ENCODE data around the gene RAVER2.
"Not testable (repeated sequence)": the region's sequence is repeated elsewhere in the genome, so short reads cannot be mapped to it uniquely, and the experiment has no call there.

RAVER2 gene

GRCh38 chr1:64817364-64817763, 72.5 kb downstream of the RAVER2 start:
- DNase-seq, result not testable (repeated sequence)

DNA sequence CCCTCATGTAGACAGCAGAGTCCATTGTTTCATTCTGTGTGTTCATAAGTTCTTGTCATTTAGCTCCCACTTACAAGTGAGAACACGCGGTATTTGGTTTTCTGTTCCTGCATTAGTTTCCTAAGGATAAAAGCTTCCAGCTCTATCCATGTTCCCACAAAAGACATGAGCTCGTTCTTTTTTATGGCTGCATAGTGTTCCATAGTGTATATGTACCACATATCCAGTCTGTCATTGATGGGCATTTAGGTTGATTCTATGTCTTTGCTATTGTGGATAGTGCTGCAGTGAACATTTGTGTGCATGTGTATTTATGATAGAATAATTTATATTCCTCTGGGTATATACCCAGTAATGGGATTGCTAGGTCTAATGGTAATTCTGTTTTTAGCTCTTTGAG, 75.7 kb downstream of the RAVER2 start:
- DNase-seq, result not testable (repeated sequence)

DNA sequence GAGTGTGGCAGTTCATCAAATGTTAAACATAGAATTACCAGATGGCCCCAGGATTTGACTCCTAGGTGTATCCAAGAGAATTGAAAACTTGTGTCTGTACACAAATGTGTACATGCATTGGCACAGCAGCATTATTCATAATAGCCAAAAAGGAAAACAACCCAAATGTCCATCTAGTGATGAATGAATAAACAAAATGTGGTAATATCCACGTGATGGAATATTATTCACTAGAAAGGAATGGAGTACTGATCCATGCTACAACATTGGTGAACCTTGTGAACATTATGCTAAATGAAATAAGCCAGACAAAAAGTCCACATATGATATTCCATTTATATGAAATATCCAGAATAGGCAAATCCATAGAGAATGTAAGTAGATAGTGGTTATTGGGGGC, 77.7 kb downstream of the RAVER2 start:
- no peak for DNase-seq

- DNase-seq, result peak; percentile 94
Observed at GRCh38 chr1:64823691-64824476, 79.0 kb downstream of the RAVER2 start.

DNA sequence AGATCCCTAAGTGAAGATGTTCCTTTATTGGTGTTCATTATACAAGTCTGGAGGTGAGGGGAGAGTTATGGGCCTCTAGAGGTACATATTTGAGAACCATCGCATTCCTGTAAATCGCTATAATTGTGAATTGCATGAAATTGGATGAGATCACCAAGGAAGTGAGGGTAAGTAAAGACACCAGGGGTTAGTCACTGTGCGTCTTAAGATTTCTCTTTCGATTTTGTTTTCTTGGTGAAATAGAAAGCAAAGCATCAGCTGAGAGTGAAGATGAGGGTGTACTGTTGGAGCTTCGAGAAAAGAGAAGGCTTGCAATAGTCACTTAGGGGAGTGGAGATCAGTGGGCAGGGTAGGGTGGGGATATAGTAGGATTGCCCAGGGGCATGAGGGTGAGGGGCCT, 82.1 kb downstream of the RAVER2 start:
- no peak for DNase-seq

DNA sequence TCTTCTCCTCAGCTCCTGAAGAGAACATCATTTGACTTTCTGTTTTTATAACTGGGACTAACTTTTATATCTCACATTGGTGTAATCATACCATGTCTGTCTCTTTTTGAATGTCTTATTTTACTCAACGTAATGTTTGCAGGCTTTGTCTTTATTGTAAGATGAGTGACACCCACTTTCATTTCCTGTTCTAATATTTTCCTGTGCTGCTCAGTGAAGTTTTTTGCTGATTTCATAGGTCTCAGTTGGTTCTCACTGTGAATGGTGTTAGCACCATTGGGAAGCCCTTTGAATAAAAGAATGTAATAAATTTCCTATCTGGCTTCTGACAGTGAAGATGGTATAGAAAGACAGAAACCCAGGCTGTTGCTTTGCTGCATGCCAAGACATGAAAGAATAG, 84.0 kb downstream of the RAVER2 start:
- DNase-seq, result no peak

- no peak for DNase-seq
Observed at GRCh38 chr1:64829411-64830029, 84.6 kb downstream of the RAVER2 start.

DNA sequence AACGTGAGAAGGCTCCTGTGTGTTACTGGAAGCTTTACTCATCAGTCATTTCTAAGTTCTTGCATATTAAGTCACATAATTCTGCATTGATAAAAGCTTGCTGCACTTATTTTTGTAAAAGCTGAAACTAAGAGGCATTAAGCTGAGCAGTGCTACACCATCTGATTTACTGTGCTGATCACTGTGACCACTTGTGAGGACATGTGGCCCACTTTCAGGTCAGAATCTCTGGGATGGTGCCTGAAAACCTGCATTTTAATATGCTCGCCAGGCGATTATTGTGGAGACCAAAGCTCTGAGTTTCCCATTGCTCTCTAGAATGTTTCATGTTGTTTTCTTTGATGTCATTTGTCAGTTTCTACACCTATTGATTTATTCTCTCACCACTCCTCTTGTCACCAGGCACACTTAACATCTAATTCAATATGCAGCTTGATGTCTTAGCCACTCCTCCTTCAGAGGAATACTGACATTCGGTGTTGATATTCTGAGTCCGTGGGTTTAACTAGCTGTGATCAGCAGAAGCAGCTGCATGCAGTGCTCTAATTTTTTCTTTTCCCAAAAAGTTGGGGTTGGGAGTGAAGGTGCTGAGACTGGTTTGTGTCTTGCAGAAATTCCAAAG, 85.3 kb downstream of the RAVER2 start:
- no peak for DNase-seq

- DNase-seq, result no peak
Observed at GRCh38 chr1:64834734-64835133, 89.9 kb downstream of the RAVER2 start.

DNA sequence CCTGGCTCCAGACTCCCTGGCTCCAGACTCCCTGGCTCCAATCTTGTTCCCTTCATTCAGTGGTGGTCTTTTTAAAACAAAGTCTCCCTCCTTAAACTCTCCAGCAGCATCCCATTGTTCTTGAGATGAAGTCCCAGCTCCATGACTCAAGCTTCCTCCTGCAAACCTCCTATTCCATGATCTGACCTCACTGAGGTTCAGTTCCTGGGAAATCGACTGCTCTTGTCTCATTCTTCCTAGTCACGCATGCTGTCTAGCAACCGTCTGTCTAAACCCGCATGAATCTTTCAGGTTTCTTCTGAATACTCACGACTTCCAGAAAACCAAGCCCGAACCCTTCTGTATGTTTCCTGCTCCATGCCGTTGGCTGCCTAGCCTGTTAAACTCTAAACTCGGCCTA, 91.9 kb downstream of the RAVER2 start:
- no peak for DNase-seq

- DNase-seq, result no peak
Observed at GRCh38 chr1:64838486-64838885, 93.6 kb downstream of the RAVER2 start.

DNA sequence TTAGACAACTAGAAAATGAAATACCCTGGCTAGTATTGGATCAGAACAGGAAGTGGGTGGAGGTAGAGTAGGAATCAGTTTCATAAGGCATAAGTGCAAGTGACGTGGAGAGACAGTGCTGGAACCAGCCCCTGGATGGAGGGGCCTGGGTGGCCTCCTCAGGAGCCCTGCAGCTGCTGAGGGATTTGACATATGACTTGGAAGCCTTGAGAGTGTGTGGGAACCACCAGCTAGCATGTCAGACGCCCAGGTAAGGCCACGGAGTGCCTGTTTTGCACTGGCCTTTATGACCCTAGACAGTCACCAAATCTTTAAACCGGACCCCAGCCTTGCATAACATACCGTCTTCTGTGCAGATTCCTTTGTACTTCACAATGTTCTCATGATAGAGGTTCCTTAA, 94.4 kb downstream of the RAVER2 start:
- no peak for DNase-seq

GRCh38 chr1:64839732-64840405, 95.0 kb downstream of the RAVER2 start:
- no peak for DNase-seq

DNA sequence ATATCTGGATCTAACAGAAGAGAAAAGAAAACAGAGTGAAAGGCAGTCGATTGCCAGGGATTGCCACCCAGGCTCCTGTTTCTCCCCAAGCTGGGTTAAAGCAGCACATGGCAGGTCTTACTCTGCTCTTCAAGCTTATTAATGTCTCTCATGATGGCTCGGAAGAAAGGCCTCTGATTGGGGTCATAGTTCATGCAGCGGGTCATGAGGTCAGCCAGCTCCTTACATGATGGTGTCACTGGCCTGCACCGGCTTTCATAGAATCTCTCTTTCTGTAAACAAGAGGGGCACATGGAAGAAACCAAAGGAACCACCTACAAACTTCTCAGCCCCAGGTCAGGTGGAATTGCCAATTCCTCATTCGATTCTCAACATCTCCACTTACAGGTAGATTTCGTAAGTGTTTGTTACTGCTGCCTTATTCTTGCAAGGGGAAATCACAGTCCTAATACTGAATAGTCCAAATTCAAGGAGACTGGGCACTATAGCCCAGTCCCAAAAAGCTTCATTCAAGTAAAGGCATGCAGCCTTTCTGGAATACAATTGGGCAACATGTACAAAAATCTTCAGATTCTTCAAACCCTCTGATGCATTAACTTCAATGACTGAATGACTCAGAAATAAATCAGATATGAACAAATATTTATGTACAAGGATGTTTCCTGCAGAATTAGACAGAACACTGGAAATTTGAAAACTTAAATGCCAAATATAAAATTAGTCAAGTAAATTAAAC, 96.6 kb downstream of the RAVER2 start:
- no peak for DNase-seq

- no peak for DNase-seq
Observed at GRCh38 chr1:64842224-64842623, 97.3 kb downstream of the RAVER2 start.

DNA sequence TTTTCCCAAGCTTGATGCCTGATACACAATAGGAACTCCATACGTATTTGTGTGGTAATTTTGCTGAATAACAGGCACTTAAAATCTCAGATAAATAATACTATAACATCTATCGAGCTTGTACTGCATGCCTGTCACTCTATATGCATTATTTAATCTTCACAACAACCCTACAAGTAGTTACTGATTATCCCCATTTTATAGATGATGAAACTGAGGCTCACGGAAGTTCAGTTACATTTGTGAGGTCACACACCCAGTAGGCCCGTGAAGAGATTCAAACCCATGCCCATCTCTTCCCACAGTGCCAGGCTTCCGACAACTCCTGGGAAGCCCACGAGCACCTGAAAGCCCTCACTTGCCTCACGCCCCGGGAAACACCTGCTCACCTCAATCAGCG, 98.8 kb downstream of the RAVER2 start:
- no peak for DNase-seq

GRCh38 chr1:64844175-64844574, 99.3 kb downstream of the RAVER2 start:
- DNase-seq, result no peak

DNA sequence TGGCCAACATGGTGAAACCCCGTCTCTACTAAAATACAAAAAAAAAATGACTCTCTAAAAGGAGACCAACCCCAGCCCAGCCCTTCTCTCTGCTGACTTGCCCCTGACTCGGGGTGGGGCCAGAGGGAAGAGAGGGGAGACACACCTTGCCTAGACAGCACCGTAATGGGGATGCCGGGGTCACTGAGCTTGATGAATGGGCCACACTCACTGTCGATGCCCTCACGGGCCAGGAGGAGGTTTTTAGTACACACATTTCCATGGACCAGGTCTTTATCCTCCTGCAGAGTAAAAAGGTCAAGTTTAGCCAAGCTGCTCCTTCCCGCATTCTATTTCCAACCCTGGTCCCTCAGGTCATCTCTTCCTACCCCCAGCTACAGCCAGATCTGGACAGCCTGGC, 99.7 kb downstream of the RAVER2 start:
- no peak for DNase-seq

DNA sequence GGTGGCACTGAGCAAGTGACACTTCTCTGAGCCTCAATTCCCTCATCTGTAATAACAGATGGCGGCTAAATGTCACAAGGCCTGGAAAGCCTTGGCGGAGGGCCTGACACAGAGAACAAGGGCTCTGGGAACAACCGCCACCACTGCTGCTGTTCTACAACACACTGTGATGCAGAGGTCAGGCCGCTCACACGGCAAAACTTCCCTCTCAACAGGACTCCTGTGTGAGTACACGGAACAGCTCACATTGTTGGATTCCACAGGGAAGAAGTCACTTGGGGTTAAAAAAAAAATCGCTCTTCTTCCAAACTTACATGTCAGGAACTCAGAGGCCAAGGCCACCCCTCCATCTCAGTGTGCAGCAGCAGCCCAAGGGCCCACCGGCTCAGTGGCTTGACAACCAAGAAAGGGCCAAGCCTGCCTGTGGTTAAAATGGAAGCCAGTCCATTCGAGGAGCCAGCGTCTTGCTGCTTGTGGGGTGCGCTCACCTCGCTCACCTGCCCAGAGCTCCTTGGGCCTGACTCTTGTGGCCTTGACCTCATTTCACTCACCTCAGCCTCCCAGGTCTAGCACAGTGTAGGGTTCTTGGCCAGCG, 101.1 kb downstream of the RAVER2 start:
- DNase-seq, result no peak

DNA sequence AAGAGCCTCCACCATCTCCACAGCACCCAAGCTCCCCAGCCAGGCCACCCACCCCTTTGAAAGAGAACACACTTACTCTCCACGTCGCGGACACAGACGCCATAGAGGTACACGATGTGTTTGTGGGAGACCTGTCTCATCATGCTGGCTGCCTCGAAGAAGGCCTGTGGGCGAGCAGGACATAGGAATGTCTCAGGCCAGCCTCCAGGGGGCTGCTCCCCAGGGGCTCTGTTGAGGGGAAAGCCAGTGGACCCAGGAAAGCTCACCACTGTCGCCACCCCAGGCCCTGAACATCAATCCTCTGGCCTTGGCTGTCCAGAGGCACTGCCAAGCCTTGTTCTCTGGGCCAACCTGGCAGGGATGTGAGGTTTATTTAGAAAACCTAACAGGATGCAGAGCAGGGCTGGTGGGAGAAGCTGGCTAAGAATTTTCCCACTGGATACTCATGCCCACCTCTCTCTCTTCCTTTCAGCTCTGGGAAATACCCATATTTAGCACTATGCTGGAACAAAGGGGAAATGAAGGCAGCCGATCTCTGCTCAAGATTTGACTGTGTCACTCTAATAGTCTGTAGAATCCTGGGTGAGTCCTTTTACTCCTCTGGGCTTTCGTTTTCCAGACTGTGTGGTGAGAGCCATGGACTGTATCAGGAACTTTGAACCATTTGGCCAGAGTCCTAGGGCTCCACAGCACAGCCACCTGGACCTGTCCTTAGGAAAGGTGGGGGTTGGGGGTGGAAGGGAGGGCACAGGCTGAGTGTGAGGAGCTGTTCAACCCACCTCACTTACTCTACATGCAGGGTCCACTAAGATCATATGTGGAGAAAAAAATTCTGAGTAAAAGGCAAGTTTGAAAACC, 101.9 kb downstream of the RAVER2 start:
- DNase-seq, result no peak

DNA sequence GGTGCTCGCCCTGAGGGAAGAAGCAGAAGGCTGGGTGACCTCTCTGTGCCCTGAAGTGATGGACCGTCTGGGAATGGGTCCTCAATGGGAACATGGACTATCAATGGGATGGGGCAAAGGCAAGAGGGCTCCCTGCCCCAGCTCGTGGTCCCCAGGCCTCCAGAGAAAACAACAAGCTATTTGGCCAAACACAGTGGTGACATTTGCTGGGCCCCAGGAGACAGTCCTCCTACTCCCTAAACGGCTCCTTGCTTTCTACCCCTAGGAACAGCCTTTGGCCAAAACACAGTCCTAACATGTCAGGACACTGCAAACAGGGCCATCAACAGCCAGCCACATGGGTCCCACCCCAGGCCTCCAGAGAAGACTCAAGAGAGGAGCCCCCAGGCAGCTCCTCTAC, 102.8 kb downstream of the RAVER2 start:
- DNase-seq, result no peak

DNA sequence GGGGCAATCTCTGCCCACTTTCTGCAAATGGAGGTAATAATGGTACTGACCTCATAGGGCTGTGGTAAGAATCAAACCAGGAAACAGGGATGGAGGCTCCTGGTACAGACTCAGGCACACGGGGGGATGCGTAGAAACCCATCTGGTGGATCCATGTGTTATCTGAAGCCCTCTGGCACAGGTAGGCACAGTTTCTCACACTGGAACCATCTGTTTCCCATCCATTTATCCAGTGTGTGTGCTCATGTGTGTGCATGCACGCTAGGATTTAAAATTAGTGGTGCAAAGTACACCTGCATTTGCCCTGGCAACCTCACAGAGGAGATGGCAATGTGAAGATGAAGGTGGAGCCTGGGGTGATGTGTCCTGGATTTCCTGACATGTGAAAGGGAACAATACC, 103.3 kb downstream of the RAVER2 start:
- DNase-seq, result peak; percentile 92
